ENCODE results near the gene CWC27.

The CWC27 gene

DNA sequence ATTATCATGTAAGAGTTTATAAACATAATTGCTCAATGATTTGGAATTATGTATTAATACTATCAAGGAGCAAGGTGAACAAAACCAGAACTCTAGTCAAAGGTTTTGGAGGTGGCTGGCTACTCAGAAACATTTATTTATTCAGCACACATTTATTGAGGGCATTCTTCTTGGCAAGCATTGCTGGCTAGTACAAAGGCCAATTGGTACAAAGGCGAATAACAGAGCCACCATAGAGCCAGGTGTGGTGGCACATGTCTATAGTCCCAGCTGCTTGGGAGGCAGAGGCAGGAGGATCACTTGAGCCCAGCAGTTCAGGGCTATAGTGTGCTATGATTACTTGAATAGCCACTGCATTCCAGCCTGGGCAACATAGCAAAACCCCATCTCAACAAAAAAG is 242.1 kb downstream of the CWC27 start:
- CTCF ChIA-PET, result no interaction called here
- DNase-seq (ENCODE audit: extremely low spot score), result no peak
- POLR2A ChIA-PET, result no interaction called here
- TF ChIP-seq TARDBP (IDR thresholded peaks at IDR 0.05) (no peak), ARNT (IDR thresholded peaks at IDR 0.05) (no peak), HDGF (IDR thresholded peaks at IDR 0.05; ENCODE audit: borderline replicate concordance) (no peak), L3MBTL2 (conservative IDR thresholded peaks at IDR 0.05) (no peak), BHLHE40 (IDR thresholded peaks at IDR 0.05; ENCODE audit: borderline replicate concordance) (no peak), SUZ12 (IDR thresholded peaks at IDR 0.05) (no peak), FOXM1 (IDR thresholded peaks at IDR 0.05; ENCODE audit: borderline replicate concordance) (no peak), ZNF384 (IDR thresholded peaks at IDR 0.05) (no peak), ELF4 (IDR thresholded peaks at IDR 0.05) (no peak), FOXK2 (IDR thresholded peaks at IDR 0.05) (no peak), CTBP1 (IDR thresholded peaks at IDR 0.05; ENCODE audit: borderline replicate concordance) (no peak), LEF1 (IDR thresholded peaks at IDR 0.05; ENCODE audit: borderline replicate concordance) (no peak), SP1 (IDR thresholded peaks at IDR 0.05) (no peak), NFRKB (IDR thresholded peaks at IDR 0.05) (no peak), FOXA1 (IDR thresholded peaks at IDR 0.05) (no peak)
- TF ChIP-seq, protein P1, sequence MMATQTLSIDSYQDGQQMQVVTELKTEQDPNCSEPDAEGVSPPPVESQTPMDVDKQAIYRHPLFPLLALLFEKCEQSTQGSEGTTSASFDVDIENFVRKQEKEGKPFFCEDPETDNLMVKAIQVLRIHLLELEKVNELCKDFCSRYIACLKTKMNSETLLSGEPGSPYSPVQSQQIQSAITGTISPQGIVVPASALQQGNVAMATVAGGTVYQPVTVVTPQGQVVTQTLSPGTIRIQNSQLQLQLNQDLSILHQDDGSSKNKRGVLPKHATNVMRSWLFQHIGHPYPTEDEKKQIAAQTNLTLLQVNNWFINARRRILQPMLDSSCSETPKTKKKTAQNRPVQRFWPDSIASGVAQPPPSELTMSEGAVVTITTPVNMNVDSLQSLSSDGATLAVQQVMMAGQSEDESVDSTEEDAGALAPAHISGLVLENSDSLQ (IDR thresholded peaks at IDR 0.05), result no peak

DNA sequence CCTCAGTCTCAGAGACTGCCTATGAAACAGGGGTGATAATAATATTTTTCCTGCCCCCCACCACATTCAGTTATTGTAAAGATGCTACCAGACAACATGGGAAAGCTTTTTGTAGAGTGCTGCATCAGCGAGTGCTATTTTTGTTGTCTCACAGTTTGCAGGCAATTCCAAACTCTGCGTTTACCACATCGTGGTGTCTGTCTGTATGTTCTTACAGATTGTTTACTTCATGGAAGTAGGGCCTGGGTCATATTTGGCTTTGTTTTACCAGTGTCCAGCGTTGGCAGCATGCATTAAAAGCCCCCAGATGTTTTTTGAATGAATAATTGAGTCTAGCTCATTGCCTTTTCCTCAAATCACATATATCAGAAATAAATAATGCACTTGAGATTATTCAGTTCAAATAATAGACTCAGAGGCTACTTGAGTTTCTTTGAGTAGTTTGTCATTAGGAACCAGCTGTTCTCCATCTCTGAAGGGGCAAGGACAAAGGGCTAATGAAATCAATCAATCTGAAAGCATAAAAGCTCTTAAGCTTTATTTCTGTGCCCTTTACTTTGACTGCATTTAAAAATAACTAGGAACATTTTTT is 243.7 kb downstream of the CWC27 start:
- TF ChIP-seq TARDBP (IDR thresholded peaks at IDR 0.05) (no peak), FOXA1 (IDR thresholded peaks at IDR 0.05) (no peak), FOXK2 (IDR thresholded peaks at IDR 0.05) (no peak), SUZ12 (IDR thresholded peaks at IDR 0.05) (no peak), HDGF (IDR thresholded peaks at IDR 0.05; ENCODE audit: borderline replicate concordance) (no peak), L3MBTL2 (conservative IDR thresholded peaks at IDR 0.05) (no peak), LEF1 (IDR thresholded peaks at IDR 0.05; ENCODE audit: borderline replicate concordance) (no peak), NFRKB (IDR thresholded peaks at IDR 0.05) (no peak)
- CTCF ChIA-PET, result no interaction called here
- POLR2A ChIA-PET, result no interaction called here
- no peak for DNase-seq (ENCODE audit: extremely low spot score)

DNA sequence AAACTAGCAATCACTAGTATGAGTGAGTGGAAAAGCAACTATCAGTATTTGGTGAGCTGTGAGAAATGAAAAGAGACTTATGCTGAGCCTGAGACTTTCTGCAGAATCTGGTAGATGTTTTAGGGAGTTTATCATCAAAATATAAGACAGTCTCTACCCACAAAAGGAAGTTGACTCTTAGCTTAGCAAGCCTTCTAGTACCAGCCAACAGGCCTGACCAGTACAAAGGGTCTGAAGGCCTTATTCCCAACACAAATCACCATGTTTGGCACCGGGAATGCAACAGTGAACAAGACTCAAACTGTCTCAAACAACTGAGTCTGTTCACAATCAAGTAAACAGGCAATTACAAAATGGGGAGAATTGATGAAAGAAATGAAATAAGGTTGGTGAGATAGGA is 244.4 kb downstream of the CWC27 start:
- no peak for DNase-seq (ENCODE audit: extremely low spot score)
- CTCF ChIA-PET, result no interaction called here
- TF ChIP-seq FOXA1 (IDR thresholded peaks at IDR 0.05), result no peak
- TF ChIP-seq ZNF384 (IDR thresholded peaks at IDR 0.05), result no peak
- TF ChIP-seq HDGF (IDR thresholded peaks at IDR 0.05; ENCODE audit: borderline replicate concordance), result no peak
- no peak for TF ChIP-seq TARDBP (IDR thresholded peaks at IDR 0.05)
- TF ChIP-seq SP1 (IDR thresholded peaks at IDR 0.05), result no peak
- TF ChIP-seq FOXM1 (IDR thresholded peaks at IDR 0.05; ENCODE audit: borderline replicate concordance), result no peak
- no peak for TF ChIP-seq SUZ12 (IDR thresholded peaks at IDR 0.05)
- TF ChIP-seq CTBP1 (IDR thresholded peaks at IDR 0.05; ENCODE audit: borderline replicate concordance), result no peak
- no peak for TF ChIP-seq ELF4 (IDR thresholded peaks at IDR 0.05)
- POLR2A ChIA-PET, result interaction anchor here (0.7 kb wide), 1 partner anchor 17 kb away, joined by 3 read pairs; no protein-coding TSS in a partner anchor

DNA sequence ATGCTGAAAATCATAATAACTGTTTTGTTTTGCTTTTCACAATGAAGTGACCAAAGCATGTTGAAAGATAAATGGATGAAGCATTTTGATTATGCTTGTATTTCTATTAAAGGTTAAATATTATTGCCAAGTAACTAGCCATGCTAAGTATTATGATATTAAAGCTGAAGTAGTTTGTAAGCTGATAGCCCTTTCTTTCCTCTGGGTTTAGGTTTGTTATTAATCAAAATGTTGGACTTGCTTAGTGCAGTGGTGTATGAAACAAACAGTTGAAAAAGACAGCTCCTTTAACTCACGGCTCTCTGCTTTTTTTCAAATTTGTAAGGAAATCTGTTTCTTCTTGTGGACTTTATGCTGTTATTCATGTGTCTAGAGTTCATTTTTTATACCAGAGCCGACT is 246.0 kb downstream of the CWC27 start:
- TF ChIP-seq, protein P1 (IDR thresholded peaks at IDR 0.05), result peak; percentile 82
- TF ChIP-seq FOXA1 (IDR thresholded peaks at IDR 0.05), result no peak
- ChIA-PET CTCF (interaction anchor here (0.7 kb wide), 1 partner anchor 145 kb away, joined by 3 read pairs; no protein-coding TSS in a partner anchor), POLR2A (no interaction called here)
- no peak for DNase-seq (ENCODE audit: extremely low spot score)

DNA sequence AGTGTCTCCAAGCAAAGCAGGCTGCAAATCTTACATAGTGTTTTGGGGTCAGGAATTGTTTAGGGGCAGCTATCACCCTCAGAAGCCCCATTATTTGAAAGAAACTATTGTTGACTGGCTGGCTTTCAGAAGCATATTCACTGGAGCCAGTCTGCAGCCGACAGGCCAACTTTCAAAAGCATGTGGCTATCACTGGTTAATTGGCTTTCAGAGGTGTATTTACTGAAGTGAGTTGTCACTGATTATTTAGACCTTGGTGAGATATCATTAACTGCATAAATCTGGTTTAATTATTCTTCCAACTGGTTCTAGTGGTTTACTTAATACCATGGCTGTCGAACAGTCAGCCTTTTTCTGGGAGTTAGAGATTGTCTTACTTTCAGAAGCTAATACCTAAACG is 247.0 kb downstream of the CWC27 start:
- CTCF ChIA-PET, result no interaction called here
- POLR2A ChIA-PET, result no interaction called here

DNA sequence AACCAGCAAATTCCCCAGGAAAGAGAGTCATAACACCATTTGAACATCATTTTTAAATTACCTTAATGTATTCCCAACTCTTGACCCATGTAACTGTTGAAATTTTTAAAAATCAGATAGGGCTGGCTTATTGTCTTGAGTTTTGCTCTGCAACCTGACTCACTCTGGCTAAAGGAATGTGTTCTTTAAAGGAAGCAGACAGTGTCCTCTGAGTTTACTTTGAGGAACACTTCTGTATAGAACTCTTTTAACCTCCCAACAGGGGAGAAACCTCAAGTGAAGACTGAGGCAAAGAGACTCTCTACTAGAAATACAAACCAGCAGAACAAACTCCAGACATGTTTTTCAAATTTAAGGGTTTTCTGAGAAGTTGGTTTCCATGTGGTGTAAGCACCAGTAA is 248.9 kb downstream of the CWC27 start:
- ChIA-PET POLR2A (no interaction called here), CTCF (no interaction called here)
- no peak for TF ChIP-seq BHLHE40 (IDR thresholded peaks at IDR 0.05; ENCODE audit: borderline replicate concordance)
- no peak for DNase-seq (ENCODE audit: extremely low spot score)

More for the DNA sequence above, 247.0 kb downstream of the CWC27 start:
- TF ChIP-seq, protein P1 (IDR thresholded peaks at IDR 0.05), result no peak
- TF ChIP-seq ARNT (IDR thresholded peaks at IDR 0.05) (no peak), SP1 (IDR thresholded peaks at IDR 0.05) (no peak), ZNF384 (IDR thresholded peaks at IDR 0.05) (no peak), L3MBTL2 (conservative IDR thresholded peaks at IDR 0.05) (no peak), FOXM1 (IDR thresholded peaks at IDR 0.05; ENCODE audit: borderline replicate concordance) (no peak)
- no peak for DNase-seq (ENCODE audit: extremely low spot score)

DNA sequence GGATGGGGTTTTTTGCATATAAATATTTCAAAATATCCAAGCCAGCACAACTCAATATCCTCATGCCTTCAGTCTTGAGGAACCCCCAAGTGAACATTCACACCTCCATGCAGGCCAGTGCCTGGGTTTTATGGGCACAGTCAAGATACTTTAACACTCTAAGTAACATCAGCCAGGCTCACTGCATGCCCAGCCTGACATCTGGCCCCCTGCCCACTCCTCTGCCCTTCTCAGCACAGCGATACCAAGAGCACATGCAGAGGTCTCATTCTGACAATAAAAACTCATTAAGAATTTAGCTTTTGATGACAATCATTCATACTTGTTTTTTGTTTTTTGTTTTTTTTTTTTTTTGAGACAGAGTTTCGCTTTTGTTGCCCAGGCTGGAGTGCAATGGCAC is 250.0 kb downstream of the CWC27 start:
- DNase-seq (ENCODE audit: extremely low spot score), result no peak
- POLR2A ChIA-PET, result no interaction called here
- CTCF ChIA-PET, result no interaction called here
- TF ChIP-seq SP1 (IDR thresholded peaks at IDR 0.05) (no peak), LEF1 (IDR thresholded peaks at IDR 0.05; ENCODE audit: borderline replicate concordance) (no peak), HDGF (IDR thresholded peaks at IDR 0.05; ENCODE audit: borderline replicate concordance) (no peak), NFRKB (IDR thresholded peaks at IDR 0.05) (no peak), BHLHE40 (IDR thresholded peaks at IDR 0.05; ENCODE audit: borderline replicate concordance) (no peak), ELF4 (IDR thresholded peaks at IDR 0.05) (no peak), ZNF384 (IDR thresholded peaks at IDR 0.05) (no peak), SUZ12 (IDR thresholded peaks at IDR 0.05) (no peak)

Data from HEK293T (cell line).